Measurements from ENCODE around the gene RSPH6A.
"Not testable (repeated sequence)": the region's sequence is repeated elsewhere in the genome, so short reads cannot be mapped to it uniquely, and the experiment has no call there.

RSPH6A gene

DNA sequence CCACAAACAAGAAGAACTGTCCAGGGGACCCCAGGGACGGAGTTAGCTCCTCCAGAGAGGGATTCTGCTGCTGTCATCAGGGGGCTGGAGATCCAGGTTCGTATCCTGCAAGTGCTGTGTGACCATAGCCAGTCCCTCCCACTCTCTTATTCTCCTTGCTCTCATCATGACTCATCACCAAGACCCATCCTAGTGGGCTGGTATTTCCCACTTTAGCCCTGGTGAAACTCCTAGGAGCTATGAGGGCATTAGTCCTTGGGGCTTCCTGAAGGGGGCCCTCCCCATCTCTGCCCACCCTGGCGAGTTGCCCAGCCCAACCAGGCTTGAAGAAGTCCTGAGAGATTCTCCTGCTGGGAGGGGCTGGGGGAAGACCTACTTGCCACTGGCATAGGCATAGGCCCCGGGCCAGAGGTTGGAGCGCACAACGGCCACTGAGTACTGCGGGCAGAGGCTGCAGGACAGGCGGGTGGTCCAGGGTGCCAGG lies 15.0 kb downstream of the RSPH6A start:
- no peak for DNase-seq (ENCODE audit: low read depth)

DNA sequence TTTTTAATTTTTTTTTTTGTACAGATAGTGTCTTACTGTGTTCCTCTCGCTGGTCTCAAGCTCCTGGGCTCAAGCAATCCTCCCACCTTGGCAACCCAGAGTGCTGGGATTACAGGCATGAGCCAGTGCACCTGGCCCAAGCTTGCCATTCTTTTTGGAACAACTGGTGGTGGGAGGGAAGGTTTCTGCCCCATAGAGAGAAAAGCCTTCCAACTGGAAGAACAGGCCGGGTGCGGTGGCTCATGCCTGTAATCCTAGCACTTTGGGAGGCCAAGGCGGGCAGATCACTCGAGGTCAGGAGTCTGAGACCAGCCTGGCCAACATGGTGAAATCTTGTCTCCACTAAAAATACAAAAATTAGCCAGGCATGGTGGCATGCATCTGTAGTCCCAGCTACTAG lies 15.6 kb downstream of the RSPH6A start:
- not testable (repeated sequence) for DNase-seq (ENCODE audit: low read depth)

DNA sequence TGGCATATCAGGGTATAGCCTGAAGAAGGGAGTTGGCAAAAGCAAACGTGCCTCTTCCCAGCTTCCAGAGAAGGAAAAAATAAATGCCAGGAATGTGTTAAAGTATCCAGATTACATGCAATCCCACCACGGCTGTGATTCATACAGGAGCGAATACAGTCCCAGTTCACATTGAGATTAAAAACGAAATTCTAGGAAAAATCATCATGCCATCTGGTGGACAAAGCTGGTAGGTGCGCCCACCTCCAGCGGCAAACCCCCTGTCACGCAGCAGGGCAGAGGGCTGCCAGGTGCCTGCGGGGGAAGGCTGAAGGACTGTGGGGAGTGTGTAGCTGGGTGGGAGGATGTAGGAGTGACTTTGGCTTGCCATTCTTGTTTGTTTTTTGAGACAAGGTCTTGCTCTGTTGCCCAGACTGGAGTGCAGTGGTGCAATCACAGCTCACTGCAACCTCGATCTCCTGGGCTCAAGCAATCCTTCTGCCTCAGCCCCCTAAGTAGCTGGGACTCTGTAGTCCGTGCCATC lies 16.1 kb downstream of the RSPH6A start:
- peak; percentile 32 for DNase-seq (ENCODE audit: low read depth)

DNA sequence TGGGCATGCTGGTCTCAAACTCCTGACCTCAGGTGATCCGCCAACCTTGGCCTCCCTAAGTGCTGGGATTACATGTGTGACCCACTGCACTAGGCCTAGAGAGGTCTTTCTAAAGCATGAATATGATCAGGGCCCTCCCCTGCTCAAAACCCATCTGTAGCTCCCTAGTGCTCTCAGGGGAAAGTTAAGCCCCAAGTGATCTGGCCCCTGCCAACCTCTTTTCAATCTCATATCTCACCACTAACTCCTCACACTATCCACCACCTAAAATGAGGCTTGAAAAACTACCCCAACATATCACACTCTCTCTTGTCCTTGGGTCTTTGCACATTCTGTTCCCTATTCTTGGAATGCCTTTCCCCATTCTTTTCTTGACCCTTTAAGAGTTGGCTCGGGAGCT lies 20.5 kb downstream of the RSPH6A start:
- no peak for DNase-seq (ENCODE audit: low read depth)

DNA sequence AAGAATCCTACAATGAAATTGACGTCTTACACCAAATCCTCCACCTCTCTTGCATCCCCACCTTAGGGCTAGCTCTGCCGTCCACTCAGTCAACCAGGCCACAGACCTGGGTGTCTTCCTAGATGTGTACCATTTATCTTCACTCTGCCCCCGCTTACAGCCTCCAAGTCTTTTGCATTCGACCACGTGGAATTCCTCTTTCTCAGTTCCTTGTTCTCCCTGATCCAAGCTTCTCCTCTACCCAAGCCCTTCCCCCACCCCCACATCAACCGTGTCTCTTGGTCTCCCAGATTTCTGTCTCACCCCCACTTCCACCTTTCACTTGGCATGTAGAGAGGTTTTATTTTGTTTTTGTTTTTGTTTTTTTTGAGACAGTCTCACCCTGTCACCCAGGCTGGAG lies 21.2 kb downstream of the RSPH6A start:
- no peak for DNase-seq (ENCODE audit: low read depth)

DNA sequence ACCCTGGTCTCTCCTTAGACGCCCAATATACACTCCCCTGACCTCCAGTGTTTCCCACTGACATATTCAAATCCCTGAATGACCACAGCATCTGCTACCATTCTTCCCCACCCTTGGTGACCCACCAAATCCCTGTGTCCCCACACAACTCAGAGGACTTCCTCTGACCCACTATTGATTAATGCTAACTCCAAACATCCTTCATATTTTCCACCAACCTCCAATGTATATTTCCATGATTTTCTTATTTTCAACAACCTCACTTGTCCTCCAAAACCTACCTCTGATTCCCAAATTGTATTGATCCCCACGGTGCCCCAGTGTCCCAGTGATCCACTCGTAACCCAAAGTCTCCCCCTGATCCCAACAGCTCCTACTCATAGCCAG lies 21.9 kb downstream of the RSPH6A start:
- DNase-seq (ENCODE audit: low read depth): no peak

DNA sequence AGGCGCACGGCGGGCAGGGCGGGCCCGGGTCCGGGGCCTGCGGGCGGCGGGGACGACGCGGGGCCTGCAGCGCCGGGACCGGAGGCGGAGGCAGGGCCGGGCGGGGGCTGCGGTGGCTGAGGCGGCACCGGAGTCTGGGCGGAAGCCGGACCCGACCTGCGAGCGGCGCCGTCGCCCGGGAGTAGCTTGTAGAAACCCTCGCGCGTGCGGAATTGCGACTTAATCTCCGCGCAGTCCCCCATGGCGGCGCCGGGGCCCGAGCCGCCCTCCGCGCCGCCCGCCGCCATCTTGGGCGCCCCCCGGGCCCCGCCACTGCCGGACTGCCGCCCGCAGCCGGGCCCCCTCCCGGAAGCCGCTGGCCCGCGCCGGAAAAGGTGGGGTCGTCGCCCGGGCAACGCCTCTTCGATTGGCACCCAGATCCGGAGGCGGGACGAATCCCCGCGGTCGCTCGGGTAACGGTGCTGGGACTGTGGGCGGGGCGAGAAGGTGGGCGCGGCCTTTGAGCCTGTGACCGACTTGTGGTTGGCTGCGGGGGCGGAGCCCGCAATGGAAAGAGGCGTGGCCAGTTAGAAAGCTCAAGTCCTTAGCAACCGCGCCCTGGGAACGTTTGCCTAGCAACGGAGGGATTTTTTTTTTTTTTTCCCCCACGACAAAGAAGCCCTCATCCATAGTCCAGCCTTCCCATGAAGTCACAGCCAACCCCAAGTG lies 22.5 kb downstream of the RSPH6A start, which contains the start of gene DMWD:
Gene DMWD, minus strand, starts transcription at position 376 of the 708 bp plus-strand sequence. Its CDS starts 89 bp downstream, at position 287.
- peak; percentile 93 for DNase-seq (ENCODE audit: low read depth)

DNA sequence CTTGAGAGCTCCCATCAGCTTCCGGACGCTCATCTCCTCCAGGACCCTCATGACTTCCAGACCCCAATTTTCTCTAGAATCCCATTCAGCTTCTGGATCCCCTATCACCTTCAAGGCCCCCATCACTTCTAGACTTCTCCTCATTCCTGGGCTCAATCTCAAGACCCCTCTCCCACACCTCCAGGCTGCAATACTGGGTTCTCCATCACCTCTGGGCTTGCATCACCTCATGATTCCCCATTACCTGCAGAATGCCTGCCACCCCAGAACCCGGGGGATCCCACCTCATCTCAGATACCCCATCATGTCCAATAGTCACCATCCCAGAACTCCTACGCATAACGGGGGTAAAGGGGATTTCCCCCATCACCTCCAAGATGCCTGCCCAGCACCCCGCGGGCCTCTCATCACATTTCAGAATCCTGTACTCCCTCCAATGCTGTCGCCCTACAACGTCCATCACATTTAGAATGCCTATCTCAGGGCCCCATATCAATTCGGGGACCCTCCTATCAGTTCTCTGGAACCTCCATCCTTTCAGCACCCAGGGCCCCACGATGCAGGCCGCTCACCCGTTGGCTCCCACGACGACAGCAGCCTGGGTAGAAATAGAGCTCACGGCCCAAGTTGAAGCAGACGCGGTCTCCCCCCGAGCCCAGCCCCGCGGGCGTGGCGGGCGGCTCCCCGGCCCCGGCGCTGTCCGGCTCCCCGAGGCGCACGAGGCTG lies 23.2 kb downstream of the RSPH6A start:
- no peak for DNase-seq (ENCODE audit: low read depth)

DNA sequence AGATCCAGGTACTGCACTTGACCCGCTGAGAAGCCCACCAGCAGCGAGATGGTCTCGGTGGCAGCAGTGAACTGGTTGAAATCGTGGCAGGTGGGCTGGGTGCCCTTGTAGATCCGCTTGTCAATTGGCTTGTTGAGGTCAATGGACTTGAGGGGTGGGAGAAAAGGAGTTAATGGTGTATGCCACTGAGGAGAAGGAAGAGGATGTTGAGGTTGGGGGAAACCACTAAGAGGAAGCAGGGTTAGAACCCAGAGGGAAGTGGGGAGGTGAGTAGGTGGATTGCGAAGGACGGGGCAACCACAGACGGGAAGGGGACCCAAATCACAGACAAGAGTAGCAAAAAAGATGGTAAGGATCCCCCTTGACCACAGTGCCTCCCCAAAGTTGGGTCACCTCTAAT lies 24.2 kb downstream of the RSPH6A start:
- DNase-seq (ENCODE audit: low read depth): no peak

DNA sequence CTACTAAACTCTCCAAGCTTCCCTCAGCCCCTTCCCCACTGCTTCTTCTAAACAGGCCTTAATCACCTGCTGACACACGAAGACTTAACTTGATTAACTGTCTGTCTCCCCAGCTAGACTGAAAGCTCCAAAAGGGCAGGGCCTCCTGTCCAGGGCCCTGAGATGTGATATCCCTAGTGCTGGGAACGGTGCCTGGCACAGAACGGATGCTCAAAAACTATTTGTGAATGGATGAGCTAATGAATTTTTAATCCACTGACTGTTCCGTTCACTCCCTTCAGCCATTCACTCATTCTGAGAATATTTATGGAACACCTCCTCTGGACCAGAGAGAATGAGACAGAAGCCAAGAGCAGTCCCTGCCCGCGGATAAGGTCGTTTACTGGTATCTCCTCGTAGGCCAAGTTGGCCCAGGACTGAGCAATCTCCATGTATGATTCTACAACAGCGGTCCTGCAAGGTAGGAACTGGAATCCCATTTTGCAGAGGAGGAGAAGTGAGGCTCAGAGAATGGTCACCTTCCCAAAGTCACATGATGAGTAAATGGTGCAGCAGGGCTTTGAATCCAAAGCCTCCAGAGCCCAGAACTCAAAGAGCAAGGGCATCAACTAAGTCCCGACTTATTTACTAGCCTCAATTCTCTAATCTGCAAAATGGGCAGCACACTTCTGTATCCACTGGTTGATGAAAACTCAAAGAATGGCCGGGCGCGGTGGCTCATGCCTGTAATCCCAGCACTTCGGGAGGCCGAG lies 25.9 kb downstream of the RSPH6A start:
- no peak for DNase-seq (ENCODE audit: low read depth)

DNA sequence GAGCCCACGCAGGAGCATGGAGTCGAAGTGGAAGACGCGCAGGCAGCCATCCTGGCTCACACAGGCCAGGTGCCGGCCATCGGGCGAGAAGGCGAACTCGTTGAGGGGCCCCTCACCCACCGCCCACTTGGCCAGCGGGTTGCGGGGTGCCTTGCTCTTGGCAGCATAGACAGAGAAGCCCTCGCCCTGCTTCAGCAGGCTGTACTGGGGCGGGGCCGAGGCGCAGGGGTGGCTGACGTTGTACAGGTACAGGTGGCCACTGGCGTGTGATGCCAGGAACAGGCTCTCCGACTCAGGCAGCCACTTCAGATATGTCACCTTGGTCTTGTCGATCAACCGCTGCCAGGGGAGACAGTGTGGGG lies 28.6 kb downstream of the RSPH6A start:
- DNase-seq (ENCODE audit: low read depth): no peak

DNA sequence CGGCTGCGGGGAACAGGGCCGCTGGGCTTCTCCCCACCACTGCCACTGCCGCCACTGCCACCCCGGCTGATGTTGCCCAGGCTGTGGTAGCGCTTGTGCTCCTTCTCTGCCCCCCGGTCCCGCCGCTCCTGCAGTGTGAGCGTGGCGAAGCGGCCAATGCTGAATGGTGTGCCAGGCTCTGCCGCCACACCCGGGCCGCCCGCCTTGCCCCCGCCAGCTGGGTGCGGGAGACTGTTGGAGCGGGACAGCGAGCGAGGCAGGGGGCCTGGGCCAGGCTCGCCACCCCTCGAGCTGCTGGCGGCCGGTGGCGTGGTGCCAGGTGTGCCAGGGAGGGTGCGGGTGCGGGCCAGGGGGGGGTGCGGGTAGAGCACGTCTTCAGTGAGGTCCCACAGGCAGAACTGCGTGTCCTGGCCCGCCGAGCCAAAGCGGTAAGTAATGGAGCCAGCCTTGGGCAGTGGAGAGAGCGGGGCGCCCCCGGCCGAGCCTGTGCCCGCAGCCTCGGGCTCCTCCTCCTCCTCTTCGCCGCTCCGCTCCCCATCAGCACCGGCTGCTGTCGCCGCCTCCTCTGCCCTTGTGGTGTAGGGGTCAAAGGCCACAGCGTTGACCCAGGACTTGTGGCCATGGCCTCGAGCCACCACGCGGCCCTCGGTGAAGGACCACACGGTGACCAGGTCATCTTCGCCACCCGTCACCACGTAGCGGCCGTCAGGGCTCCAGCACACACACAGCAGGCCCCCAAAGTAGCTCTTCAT lies 29.2 kb downstream of the RSPH6A start:
- DNase-seq (ENCODE audit: low read depth): no peak

DNA sequence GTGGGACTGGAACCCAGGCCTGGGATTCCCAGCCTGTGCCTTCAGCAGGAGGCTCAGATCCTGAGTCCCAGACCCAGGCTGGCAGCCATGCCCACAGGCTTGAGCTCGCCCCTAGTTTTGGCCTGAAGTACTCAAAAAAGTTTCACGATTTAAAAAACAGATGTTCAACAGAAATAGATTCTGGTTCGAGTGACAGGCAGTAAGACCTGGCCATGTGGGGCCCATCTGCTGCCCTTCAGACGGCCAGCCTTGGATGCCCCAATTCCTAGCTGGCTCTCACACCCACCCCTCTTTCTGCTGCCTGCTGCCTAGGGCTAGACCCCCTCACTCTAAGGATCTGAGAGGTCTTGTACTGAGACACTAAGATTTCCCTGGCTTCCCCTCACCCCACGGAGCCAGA lies 30.0 kb downstream of the RSPH6A start:
- no peak for DNase-seq (ENCODE audit: low read depth)

DNA sequence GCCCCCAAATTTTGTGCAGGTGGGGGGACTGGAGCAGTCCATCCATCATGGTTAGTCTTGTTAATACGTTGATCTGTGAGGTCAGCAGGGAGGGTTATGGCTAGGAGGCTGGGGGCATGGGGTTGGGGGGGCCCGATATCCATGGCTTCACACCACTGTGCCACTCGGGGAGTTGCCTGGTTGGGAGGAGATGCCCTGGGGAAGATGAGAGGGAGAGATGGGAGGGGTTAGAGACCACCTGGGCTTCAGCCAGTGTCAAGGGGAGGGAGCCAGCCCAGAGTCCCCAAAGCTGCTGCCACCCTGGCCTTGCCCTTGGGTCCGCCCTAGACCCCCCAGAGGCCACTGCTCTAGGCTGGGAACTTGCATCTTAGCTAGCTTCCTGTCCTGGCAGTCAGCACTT lies 31.0 kb downstream of the RSPH6A start:
- no peak for DNase-seq (ENCODE audit: low read depth)

DNA sequence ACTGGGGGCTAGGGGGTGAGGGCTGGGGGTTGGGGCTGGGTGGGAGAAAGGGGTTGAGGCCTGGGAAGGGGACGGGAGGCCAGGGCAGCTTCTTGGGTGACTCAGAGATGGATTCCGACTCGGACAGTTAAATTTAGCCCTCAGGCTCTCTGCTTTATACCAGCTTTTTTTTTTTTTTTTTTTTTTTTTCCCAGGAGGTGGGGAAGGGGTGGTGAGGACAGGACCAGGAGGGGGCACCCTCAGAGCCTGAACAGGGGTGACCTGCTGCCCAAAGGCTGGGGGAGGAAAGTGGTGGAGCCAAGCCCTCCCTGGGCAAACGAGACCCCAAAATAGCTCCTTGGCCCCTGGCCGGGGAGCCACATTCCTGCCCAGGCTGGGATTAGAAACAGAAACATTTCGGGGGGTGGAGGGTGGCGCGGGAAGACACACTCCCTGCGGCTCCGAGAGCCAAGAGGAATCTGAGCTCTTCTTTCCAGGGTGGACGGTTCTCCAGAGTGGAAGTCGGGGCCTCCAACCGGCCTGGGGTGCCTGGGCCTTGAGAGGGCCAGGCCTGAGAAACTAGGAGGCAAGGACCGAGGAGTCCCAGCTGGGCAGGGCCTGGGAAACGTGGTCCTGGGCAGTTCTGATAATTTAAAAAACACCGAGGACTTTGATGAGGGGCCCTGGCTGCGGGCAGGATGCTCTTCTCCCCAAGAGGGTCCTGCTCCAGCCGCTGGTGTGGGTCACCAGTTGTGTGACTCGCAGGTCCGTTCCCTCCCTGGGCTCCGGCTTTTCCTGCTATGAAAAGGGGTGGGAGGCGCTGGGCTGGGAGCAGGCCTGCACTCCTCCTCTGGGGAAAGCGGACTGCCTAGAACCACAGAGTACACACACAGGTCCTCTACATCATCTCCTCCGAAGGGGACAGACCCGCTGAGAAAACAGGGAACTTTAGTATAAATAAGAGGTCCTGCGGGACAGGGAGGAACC lies 32.0 kb downstream of the RSPH6A start:
- DNase-seq (ENCODE audit: low read depth): no peak

DNA sequence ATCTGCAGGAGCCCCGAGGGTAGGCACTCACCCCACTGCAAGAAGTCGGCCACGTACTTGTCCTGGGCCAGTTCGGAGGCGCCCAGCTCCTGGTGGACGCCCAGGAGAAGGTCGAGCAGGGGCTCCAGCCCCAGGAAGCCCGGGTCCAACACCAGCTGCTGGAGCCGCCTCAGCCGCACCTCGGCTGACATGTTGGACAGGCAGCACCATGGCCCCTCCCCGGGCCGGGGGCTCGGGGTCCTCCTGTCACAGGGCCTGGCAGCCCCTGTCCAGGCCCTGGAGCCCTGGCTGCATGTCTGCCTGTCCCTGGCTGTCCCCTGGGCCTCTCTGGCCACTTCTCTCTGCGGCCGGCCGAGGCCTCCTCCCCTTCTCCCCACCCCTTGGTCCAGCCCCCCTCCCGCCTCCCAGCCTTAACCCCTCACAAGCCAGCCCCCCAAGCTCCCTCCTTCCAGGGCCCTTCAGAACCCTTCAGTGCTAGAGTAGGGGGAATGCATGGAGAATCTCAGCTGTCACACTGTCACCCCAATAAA lies 32.9 kb downstream of the RSPH6A start, which contains the start of gene DMPK:
Gene DMPK, minus strand, starts transcription at position 329 of the 530 bp plus-strand sequence. Its CDS starts 138 bp downstream, at position 191.
- DNase-seq (ENCODE audit: low read depth): no peak

DNA sequence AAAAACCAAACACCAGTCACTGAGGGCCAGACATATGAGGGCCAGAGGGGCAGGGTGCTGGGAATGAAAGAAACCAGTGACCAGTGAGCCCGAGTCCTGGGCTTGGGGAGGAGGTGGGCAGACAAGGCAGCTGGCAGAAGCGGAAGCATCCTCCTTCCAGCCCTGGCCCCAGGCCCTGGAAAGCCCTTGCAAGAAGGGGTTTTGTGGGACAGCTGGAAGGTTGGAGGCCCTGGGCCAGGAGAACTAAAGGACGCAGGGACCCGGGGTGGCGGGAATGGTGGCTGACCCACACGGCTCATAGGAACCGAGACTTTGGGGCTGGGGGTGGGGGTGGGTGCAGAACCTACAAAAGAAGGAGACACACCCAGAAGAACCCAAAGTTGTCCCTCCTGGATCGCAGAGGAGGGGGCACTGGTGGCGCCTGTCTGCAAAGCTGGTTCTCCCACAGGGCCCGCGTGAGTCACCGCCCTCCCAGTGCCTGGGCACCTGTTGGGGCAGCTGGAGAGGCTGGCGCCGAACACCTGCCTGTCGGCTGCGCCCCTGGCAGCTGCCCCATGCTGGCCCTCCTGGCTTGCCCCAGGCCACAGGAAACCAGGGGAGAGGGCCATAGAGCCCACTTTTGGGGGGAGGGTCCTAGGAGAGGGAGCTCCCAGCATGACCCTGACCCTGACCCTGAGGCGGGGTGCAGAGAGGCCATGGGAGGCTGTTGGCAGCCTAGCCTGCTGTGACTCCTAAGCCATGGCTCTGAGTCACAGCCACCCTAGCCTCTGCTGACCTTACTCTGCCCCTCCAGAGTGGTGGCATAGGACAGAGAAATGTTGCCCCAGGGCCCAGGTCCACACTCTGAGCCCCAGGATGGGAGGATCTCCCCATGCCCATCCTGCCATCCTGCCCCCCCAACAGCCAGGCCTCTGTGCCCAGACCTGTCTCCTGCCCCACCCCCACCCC lies 33.6 kb downstream of the RSPH6A start:
- DNase-seq (ENCODE audit: low read depth): no peak

DNA sequence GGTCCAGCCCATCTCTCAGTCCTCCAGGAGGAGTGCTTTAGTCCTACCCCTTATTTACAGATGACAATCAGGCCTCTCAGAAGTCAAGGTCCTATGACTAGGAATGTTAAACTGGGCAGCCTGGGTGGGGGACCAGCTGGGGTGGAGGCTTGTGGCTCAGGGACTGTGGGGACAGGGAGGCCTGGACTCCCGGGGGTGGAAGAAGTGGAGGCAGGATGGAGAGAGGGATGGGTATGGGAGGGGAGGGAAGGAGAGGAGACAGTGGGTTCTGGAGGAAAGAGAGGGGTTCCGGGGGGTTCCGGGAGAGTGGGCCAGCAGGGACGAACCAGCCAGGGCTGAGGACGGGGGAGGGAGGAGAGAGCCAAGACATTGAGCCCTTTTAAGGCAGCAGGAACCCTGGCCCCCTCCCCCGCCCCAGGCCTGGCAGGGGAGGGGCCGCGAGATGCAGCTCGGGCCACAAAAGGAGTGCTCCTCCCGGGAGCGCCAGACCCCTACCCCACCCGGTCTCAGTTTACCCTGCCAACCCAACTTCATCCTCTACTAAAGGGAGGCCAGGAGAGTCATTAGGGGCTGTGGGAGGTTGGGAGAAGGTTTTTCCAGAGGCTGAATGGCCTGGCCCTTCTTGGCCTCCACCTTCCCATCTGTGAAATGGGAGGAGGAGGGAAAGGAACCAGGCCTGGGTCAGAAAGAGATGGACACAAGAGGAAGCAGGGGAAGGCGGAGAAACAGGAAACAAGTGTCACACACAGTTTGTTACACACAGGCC lies 34.5 kb downstream of the RSPH6A start:
- DNase-seq (ENCODE audit: low read depth): no peak

DNA sequence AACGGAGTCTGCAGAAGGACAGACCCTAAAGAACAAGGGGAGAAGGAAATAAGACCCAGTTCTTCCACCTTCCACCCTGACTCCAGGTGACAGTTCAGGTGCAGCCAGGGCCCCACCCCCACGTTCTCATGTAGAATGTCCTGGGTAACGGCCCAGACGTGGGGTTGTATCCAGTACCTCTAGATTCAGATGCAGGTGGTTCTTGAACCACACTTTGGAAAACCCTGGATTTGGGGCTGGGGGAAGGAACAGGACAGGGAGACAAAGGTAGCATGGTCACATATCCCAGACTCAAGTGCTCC lies 35.0 kb downstream of the RSPH6A start:
- DNase-seq (ENCODE audit: low read depth): no peak

All from non-pigmented ciliary epithelial cell (primary cell).